Measurements from ENCODE around the gene ZNF175. TPM values are rescaled to one million over a fixed set of nuclear protein-coding genes. Genes with fewer than 3 reads are reported as not detected.
A peak's percentile ranks its signal among the peaks of the same experiment; 100 is the strongest.

The ZNF175 gene
- total and polyA plus RNA-seq, 9 of the 15 experiments (the other 6 are each of a cell fraction or from before 2014, with no cell fraction given): 3.7 to 37.9 (median 14.0) TPM

DNA sequence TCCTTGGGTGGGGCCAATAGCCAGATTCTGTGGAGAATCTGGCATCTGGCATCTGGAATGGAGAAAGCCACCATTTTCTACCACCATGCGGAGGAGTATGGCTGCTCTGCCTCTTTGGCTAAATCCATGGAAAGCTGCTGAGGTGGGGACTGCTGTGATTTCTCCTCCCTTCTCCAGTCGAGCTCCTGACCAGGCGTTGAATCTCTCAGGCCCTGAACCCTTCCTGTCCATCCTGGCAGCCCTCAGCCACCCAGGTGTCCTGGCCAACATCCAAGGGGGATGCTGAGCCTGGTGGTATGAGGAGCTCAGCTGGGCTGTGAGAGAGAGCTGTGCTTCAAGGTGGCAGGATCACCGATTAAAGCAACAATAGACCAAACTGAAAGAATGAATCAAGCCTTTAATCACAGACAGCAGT, 22.2 kb upstream of the ZNF175 start (continued):
- TF ChIP-seq BRCA1 (IDR thresholded peaks at IDR 0.05) (no peak), BRCA1 (CRISPR knock-in tag; IDR thresholded peaks at IDR 0.05) (no peak), TBP (optimal IDR thresholded peaks at IDR 0.05; ENCODE audit: low read depth, low read length) (no peak), NCOA1 (IDR thresholded peaks at IDR 0.05; ENCODE audit: low read depth) (no peak), THRA (IDR thresholded peaks at IDR 0.05) (no peak), NFE2 (IDR thresholded peaks at IDR 0.05; ENCODE audit: low read depth) (no peak), ZNF197 (CRISPR knock-in tag; IDR thresholded peaks at IDR 0.05; ENCODE audit: low read depth) (no peak), E2F1 (CRISPR knock-in tag; IDR thresholded peaks at IDR 0.05) (no peak), CTBP1 (IDR thresholded peaks at IDR 0.05; ENCODE audit: borderline replicate concordance) (no peak), PTTG1 (tag; IDR thresholded peaks at IDR 0.05; ENCODE audit: low read depth) (peak; percentile 63; the same call in 1 of the 2 replicates), RBFOX2 (IDR thresholded peaks at IDR 0.05; ENCODE audit: low read depth, low read length) (no peak), CEBPZ (IDR thresholded peaks at IDR 0.05; ENCODE audit: borderline replicate concordance, low read depth, low read length) (no peak), FOXK2 (conservative IDR thresholded peaks at IDR 0.05 in 1 of 2, IDR thresholded peaks at IDR 0.05 in 1 of 2; ENCODE audit: low read depth in 2 of 2) (no peak), KAT8 (IDR thresholded peaks at IDR 0.05; ENCODE audit: low read depth) (no peak), KDM1A (IDR thresholded peaks at IDR 0.05) (peak; percentile 43 to 65; a peak in 1 of 4 replicates), MED1 (CRISPR knock-in tag; IDR thresholded peaks at IDR 0.05; ENCODE audit: borderline replicate concordance) (0 out of 2 replicates have a peak, but pooled peaks have one; percentile 36), KHSRP (IDR thresholded peaks at IDR 0.05) (no peak), GABPB1 (CRISPR knock-in tag; IDR thresholded peaks at IDR 0.05) (no peak), TSC22D4 (tag; IDR thresholded peaks at IDR 0.05) (no peak), ETV1 (tag; conservative IDR thresholded peaks at IDR 0.05; ENCODE audit: low read depth) (no peak), ZNF354B (CRISPR knock-in tag; IDR thresholded peaks at IDR 0.05) (no peak)
- TF ChIP-seq, protein P1, sequence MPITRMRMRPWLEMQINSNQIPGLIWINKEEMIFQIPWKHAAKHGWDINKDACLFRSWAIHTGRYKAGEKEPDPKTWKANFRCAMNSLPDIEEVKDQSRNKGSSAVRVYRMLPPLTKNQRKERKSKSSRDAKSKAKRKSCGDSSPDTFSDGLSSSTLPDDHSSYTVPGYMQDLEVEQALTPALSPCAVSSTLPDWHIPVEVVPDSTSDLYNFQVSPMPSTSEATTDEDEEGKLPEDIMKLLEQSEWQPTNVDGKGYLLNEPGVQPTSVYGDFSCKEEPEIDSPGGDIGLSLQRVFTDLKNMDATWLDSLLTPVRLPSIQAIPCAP (CRISPR knock-in tag; IDR thresholded peaks at IDR 0.05; ENCODE audit: borderline replicate concordance): no peak
- TF ChIP-seq, protein P2, sequence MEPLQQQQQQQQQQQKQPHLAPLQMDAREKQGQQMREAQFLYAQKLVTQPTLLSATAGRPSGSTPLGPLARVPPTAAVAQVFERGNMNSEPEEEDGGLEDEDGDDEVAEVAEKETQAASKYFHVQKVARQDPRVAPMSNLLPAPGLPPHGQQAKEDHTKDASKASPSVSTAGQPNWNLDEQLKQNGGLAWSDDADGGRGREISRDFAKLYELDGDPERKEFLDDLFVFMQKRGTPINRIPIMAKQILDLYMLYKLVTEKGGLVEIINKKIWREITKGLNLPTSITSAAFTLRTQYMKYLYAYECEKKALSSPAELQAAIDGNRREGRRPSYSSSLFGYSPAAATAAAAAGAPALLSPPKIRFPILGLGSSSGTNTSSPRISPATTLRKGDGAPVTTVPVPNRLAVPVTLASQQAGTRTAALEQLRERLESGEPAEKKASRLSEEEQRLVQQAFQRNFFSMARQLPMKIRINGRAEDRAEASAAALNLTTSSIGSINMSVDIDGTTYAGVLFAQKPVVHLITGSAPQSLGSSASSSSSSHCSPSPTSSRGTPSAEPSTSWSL (CRISPR knock-in tag; IDR thresholded peaks at IDR 0.05; ENCODE audit: borderline replicate concordance): 0 out of 2 replicates have a peak, but pooled peaks have one; percentile 35

Measured in K562 (cell line).